H1 (cell line): Measurements from ENCODE around the gene TAPBPL. TPM values are rescaled to one million over a fixed set of nuclear protein-coding genes. Genes with fewer than 3 reads are reported as not detected.

Experiments used
- BACH1 ChIP-seq: IDR thresholded peaks from 2 replicates; pipeline ENCODE4 v1.6.1; 2012; ENCODE audit warnings: low read length, improper control_type of control experiment
- CBX8 ChIP-seq: fragments of 300-800, 300-1000 bp; sonication (generic); IDR thresholded peaks from 2 replicates; pipeline ENCODE4 v1.7.1; 2016; ENCODE audit warnings: low read depth, low read length, borderline replicate concordance
- JUN ChIP-seq: IDR thresholded peaks from 2 replicates; pipeline ENCODE4 v1.6.1; 2011; ENCODE audit warnings: low read depth, mild to moderate bottlenecking, improper control_type of control experiment, low read length
- NRF1 ChIP-seq: IDR thresholded peaks from 2 replicates; pipeline ENCODE4 v1.6.1; 2011; ENCODE audit warnings: mild to moderate bottlenecking, low read depth, low read length, improper control_type of control experiment
- RAD21 ChIP-seq, 2 experiments: IDR thresholded peaks in 1 of 2; conservative IDR thresholded peaks in 1 of 2; 2 replicates each; pipeline ENCODE4 v1.6.1; 2011; ENCODE audit warnings: low read depth in 2 of 2, low read length in 2 of 2, improper control_type of control experiment in 1 of 2, inconsistent platforms in 1 of 2, mild to moderate bottlenecking in 1 of 2, moderate library complexity in 1 of 2
- SP4 ChIP-seq: IDR thresholded peaks from 2 replicates; pipeline ENCODE4 v1.6.1; 2012; ENCODE audit warnings: low read length, inconsistent platforms
- TCF12 ChIP-seq: IDR thresholded peaks from 2 replicates; pipeline ENCODE4 v1.6.1; 2011; ENCODE audit warnings: low read depth, mild to moderate bottlenecking, low read length
- polyA plus RNA-seq, 7 experiments: library from polyadenylated mRNA; depleted of rRNA in 3 of 7; stranded (reverse) in 5 of 7; unstranded in 2 of 7; fragments of >200 nt in 5 of 7; fragments of 200-250 nt in 2 of 7; gene quantifications; 1 replicate in 5 of 7; 2 replicates in 1 of 7; 4 replicates in 1 of 7; pipeline versions ENCODE4 v1.2.1 to v1.2.3, GENCODE V29; 2011 to 2013; ENCODE audit warnings: missing spikeins in 2 of 7, mixed read lengths in 2 of 7
- total RNA-seq: library from RNA; stranded (reverse); fragmentation: NEBNext Ultra II Directional; extraction: Animal tissue kit (Norgen Biotek cat#: 25700); gene quantifications from 2 replicates; pipeline ENCODE4 v1.2.1, GENCODE V29; 2021
- TF ChIP-seq, protein P1 (sequence below): fragments of 300-600 bp; sonication (generic); IDR thresholded peaks from 2 replicates; pipeline ENCODE4 v1.7.1; 2012; ENCODE audit warnings: low read length, moderate library complexity, mild to moderate bottlenecking, inconsistent platforms; ENCODE audit not compliant: insufficient replicate concordance

Gene TAPBPL
- total and polyA plus RNA-seq, 2 of the 8 experiments (the other 6 are each of a cell fraction or from before 2014, with no cell fraction given), result 0.61 to 1.5 TPM

DNA sequence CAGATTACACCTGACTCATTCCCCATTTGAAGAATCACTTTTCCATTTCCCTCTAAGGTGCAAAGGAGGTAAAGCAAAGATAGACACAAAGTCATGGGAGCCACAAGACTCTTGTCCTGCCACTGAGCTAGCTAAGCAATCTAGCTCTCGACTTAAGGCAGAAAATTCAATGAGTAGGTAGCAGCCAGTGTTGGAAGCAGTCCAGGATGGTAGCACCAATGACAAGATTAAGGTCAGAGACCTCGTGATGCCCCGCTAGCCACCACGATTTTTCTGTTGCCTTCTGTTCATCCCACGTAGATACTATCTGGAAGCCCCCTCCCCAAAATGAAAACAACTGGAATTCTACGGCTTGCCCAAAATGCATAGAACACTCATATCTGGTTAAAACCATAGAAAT lies 17.2 kb downstream of the TAPBPL start (continued):
- TF ChIP-seq, protein P1, sequence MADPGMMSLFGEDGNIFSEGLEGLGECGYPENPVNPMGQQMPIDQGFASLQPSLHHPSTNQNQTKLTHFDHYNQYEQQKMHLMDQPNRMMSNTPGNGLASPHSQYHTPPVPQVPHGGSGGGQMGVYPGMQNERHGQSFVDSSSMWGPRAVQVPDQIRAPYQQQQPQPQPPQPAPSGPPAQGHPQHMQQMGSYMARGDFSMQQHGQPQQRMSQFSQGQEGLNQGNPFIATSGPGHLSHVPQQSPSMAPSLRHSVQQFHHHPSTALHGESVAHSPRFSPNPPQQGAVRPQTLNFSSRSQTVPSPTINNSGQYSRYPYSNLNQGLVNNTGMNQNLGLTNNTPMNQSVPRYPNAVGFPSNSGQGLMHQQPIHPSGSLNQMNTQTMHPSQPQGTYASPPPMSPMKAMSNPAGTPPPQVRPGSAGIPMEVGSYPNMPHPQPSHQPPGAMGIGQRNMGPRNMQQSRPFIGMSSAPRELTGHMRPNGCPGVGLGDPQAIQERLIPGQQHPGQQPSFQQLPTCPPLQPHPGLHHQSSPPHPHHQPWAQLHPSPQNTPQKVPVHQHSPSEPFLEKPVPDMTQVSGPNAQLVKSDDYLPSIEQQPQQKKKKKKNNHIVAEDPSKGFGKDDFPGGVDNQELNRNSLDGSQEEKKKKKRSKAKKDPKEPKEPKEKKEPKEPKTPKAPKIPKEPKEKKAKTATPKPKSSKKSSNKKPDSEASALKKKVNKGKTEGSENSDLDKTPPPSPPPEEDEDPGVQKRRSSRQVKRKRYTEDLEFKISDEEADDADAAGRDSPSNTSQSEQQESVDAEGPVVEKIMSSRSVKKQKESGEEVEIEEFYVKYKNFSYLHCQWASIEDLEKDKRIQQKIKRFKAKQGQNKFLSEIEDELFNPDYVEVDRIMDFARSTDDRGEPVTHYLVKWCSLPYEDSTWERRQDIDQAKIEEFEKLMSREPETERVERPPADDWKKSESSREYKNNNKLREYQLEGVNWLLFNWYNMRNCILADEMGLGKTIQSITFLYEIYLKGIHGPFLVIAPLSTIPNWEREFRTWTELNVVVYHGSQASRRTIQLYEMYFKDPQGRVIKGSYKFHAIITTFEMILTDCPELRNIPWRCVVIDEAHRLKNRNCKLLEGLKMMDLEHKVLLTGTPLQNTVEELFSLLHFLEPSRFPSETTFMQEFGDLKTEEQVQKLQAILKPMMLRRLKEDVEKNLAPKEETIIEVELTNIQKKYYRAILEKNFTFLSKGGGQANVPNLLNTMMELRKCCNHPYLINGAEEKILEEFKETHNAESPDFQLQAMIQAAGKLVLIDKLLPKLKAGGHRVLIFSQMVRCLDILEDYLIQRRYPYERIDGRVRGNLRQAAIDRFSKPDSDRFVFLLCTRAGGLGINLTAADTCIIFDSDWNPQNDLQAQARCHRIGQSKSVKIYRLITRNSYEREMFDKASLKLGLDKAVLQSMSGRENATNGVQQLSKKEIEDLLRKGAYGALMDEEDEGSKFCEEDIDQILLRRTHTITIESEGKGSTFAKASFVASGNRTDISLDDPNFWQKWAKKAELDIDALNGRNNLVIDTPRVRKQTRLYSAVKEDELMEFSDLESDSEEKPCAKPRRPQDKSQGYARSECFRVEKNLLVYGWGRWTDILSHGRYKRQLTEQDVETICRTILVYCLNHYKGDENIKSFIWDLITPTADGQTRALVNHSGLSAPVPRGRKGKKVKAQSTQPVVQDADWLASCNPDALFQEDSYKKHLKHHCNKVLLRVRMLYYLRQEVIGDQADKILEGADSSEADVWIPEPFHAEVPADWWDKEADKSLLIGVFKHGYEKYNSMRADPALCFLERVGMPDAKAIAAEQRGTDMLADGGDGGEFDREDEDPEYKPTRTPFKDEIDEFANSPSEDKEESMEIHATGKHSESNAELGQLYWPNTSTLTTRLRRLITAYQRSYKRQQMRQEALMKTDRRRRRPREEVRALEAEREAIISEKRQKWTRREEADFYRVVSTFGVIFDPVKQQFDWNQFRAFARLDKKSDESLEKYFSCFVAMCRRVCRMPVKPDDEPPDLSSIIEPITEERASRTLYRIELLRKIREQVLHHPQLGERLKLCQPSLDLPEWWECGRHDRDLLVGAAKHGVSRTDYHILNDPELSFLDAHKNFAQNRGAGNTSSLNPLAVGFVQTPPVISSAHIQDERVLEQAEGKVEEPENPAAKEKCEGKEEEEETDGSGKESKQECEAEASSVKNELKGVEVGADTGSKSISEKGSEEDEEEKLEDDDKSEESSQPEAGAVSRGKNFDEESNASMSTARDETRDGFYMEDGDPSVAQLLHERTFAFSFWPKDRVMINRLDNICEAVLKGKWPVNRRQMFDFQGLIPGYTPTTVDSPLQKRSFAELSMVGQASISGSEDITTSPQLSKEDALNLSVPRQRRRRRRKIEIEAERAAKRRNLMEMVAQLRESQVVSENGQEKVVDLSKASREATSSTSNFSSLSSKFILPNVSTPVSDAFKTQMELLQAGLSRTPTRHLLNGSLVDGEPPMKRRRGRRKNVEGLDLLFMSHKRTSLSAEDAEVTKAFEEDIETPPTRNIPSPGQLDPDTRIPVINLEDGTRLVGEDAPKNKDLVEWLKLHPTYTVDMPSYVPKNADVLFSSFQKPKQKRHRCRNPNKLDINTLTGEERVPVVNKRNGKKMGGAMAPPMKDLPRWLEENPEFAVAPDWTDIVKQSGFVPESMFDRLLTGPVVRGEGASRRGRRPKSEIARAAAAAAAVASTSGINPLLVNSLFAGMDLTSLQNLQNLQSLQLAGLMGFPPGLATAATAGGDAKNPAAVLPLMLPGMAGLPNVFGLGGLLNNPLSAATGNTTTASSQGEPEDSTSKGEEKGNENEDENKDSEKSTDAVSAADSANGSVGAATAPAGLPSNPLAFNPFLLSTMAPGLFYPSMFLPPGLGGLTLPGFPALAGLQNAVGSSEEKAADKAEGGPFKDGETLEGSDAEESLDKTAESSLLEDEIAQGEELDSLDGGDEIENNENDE, result no peak
- TF ChIP-seq BACH1, result no peak
- TF ChIP-seq RAD21 (IDR thresholded peaks at IDR 0.05 in 1 of 2, conservative IDR thresholded peaks at IDR 0.05 in 1 of 2; ENCODE audit: low read depth in 2 of 2, low read length in 2 of 2), result no peak
- no peak for TF ChIP-seq TCF12
- no peak for TF ChIP-seq SP4
- no peak for TF ChIP-seq JUN
- TF ChIP-seq CBX8, result no peak
- TF ChIP-seq NRF1, result no peak
